NCI-H345 treated with DMSO at 0.1 percent for 48 hours (cell line): ENCODE data around the gene RPL37.
A peak's percentile ranks its signal among the peaks of the same experiment; 100 is the strongest.
"Not testable (repeated sequence)": the region's sequence is repeated elsewhere in the genome, so short reads cannot be mapped to it uniquely, and the experiment has no call there.

Experiments
- DNase-seq: peaks from one replicate; lab custom pipeline; 2025; ENCODE audit not compliant: unreplicated experiment; lab: John Stamatoyannopoulos, UW

Gene RPL37

DNA sequence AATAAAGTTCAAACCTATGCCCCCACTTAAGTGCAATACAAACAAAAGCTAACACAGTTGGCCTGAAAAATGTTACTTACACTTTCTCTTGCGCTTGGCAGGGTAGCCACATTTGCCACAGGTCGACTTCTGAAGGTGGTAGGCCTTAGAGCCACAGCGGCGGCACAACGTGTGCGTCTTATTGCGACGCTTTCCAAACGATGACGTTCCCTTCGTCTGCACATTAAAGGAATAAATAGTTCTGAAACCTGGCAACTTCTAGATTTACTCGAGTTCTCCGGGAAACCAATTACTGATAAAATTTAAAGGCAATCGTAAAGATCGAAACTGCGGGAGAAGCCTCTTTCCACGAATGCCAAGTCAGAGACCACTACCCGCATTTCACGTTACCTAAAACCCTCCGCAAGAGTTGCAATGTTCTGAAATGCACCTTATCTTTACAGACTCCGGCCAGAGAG lies 602 bp downstream of the RPL37 start:
- DNase-seq: no peak

DNA sequence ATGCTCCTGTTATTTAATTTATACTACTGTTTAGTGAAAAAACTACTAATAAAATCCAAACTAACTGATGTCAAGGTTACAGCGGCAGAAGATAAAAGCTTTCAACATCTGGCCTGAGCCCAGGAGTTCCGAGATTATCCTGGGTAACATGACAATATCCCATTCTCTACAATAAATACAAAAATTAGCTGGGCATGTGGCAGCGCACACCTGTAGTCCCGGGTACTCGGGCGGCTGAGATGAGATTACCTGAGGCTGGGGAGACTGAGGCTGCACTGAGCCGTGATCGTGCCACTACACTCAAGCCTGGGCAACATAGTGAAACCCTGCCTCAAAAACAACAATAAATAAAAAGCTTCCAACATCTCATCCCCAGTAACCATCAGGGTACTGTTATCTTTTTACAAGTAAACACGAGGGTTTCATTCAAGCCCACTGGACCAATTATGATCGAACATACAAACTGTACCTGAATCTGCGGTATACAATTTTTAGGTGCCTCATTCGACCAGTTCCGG lies 1.3 kb downstream of the RPL37 start:
- DNase-seq: no peak

DNA sequence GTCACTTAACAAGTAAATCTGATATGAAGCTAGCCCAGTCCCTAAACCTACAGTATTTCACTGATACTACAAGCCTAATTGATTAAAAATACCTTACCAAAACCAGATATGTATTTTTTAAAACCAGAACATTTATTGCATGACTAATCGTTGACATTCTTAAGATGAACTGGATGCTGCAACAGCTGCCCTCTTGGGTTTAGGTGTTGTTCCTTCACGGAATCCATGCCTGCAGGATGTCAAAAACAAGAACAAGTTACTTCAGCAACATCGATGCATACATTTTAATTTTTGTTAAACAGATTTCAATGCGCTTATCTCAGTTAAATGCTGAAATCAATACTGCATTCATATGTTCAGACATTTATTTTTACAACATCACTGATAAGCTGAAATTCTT lies 2.7 kb downstream of the RPL37 start:
- DNase-seq: no peak

DNA sequence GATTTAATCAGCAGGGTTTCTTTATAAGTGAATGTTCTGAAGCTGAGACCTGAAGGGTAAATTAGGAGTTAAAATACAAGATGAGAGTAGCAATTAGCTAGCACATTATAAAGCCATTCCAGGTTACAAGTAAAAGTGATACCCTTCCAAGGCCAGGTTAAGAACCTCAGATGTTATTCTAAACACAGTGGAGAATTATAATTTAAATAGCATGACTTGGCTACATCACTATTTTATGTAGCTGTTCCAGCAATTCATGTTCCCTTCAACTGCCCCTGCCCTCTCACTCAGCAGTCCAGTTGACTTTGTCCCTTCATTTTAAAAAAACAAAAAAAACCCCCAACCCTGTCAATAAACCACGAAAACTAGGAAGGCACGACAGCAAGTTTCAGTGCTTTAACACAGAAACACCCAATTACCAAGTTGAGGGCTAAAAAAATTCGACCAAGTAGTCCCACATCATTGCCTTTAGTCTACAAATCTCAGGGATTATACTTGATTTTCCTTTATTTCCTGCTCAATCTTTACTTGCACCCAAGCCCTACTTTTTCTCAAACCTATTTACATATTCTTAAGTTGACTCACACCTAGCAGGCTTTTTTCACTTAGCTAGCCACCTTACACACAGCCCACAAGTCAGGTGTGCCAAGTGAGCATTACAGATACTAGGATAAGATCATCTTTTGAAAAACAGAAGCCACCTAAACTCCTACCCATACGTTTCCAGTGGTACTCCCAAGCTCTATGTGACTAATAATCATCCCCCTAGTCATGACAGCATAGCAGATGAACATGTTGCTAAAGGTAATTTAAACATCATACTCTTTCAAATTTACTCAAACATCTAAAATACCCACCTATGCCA lies 3.4 kb downstream of the RPL37 start:
- DNase-seq: no peak

DNA sequence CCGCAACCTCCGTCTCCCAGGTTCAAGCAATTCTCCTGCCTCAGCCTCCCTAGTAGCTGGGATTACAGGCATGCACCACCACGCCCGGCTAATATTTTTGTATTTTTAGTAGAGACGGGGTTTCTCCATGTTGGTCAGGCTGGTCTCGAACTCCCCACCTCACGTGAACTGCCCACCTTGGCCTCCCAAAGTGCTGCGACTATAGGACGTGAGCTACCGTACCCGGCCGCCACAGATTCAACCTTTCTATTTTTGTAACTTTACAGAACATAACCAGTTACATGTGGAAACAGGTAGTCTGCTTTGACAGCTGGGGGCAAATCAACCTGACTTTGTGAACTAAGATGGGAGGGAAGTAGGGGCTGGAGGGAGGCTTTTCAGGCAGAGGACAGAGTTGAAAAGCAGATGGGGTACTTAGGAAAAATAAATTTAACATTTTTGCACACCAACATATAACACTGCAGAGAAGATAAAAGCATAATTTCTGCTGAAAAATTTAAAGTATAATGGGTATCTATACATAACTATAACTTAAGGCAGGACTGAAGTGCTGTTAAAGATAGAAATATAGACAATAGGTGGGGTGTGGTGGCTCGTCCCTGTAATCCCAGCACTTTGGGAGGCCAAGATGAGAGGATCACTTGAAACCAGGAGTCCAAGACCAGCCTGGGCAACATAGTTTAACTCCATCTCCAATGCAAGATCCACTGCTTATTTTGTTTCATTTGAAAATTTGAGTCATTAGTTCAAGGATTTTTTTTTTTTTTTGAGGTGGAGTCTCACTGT lies 5.1 kb downstream of the RPL37 start:
- no peak for DNase-seq

DNA sequence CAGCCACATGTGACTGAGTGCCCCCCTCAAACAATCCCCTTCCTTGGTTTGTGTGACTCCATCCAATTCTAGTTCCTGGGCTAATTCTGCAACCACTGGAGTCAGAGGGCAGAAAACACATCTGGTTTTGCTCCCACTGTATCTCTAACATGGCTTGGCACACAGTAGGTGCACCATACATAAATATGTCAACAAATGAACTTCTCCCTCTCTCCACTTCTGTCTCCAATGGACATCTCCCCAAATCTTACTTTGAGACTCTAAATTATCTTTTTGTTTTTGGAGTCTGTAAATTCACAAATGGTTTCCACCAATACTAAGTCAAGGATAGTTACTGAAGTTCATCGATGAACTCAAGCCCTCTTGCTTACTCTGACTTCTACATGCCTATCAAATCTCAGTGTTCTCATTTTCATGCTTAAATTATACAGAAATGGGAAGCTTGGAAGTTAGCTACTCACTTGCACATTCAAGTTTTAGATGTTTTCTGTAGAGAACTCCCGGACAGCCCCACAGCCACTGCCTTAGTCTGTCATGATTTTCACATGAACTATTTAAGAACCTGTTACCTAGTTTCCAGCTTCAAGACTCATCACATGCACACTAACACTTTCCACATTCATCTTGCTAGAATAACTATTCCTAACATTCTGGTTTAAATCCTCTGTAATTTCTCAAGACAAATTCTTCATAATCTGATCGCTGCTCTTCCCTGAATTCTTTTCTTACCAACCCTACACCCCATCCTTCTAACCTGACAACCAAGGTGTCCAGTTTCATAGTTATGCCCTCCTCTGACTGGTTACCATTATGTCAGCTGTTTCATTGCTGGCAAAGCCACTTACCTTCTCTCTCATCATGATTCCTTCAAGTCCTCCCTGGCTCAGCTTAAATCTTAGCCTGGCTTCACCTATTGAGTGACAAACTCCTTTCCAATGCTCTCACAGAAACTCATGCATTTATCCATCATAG lies 6.0 kb downstream of the RPL37 start:
- no peak for DNase-seq

DNA sequence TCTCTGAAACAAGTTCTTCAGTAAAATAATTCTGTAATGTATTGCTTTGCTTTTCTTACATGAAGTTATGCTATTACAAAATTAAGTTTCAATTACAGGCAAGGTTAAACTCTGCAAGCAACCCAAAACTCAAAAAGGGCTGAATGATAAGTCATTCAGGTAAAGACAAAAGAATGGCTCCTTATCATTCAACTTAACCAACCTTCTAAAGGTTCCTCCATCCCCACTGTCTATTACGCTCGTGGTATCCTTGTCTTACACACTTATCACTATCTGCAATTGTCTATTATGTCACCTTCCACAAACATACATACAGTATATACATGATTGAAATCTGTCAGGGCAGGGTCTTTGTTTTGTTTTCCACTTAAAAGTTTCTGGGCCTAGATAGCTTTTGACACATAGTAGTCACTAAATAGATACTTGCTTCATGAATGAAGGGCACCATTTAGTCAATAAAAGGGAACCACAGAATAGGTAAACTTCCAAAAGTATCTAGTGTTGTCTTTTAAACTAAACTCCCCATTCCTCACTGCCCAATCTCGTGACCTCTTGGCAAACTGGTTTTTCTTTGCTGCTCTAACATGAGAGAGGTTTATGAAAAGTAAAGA lies 6.9 kb downstream of the RPL37 start:
- DNase-seq: no peak

DNA sequence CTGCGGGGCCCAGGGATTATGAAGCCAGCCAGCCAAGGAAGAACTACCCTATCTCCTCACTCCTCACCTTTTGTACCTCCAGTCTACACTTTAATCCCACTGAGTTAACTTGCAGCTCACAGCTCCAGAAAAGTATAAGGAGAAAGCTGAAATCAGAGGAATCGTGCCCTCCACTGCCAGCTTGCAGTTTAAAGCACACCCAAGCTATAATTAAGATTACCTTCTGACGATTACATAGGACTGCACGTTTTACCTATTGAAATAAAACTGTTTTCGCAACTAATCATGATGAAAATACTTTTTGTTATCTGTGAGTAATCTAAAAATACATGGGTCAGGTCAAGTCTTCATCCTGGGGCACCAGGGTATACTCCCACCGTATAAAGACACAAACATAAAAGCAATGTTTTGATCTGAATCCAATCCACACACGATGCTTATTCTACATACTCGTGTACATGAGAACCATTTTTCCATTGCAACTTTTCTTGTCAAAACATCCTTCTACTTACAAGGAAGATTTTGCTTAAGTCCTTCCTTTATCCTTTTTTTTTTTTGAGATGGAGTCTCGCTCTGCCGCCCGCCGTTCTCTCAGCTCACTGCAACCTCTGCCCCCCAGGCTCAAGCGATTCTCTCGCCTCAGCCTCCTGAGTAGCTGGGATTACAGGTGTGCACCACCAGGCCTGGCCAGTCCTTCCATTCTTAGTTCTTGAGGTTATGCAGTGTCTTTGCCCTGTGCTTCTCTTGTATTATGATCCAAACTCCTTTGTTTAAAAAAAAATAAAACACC lies 7.6 kb downstream of the RPL37 start:
- no peak for DNase-seq

DNA sequence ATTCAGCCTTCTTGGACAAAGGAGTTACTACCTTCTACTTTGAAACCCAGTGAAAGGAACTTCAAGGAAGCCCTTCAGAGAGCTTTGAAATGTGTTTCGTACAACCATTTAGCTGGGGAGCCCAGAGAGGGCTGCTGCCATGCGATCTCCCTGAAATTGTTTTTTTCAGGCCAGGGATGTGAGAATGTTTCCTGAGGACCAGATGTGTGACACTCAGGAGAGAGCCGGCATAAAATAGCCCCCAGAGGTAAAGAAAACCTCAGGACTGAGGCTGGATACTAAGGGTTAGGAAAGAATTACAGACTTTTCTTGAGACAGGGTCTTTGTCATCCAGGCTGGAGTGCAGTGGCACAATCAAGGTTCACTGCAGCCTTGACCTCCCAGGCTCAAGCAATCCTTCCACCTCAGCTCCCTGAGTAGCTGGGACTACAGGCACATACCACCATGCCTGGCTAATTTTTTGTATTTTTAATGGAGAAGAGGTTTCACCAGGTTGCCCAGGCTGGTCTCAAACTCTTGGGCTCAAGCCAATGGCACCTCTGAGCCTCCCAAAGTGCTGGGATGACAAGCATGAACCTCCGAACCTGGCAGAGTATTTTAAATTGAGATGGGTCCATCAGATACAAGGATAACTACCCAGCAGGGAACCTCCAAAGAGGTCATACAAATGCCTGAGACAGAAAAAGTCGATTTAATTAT lies 8.4 kb downstream of the RPL37 start:
- no peak for DNase-seq

DNA sequence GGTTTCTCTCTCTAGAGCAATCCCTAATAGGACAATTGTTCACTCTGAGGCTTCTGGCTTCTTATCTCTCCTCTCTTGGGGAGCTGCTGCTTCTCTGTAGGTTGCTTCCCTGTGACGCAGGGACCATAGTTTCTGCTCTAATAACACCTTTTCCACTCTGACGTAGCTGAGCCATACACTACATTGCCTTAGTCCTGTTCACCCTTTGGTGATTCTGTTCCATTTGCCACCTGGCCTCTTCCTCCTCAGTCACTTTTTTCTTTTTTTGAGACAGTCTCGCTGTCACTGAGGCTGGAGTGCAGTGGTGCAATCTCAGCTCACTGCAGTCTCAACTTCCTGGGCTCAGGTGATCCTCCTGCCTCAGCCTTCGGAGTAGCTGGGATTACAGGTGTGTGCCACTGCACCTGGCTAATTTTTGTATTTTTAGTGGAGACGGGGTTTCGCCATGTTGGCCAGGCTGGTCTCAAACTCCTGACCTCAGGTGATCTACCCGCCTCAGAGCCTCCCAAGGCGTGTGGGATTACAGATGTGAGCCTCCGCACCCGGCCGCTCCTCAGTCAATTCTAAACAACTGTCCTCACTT lies 9.5 kb downstream of the RPL37 start:
- not testable (repeated sequence) for DNase-seq

DNA sequence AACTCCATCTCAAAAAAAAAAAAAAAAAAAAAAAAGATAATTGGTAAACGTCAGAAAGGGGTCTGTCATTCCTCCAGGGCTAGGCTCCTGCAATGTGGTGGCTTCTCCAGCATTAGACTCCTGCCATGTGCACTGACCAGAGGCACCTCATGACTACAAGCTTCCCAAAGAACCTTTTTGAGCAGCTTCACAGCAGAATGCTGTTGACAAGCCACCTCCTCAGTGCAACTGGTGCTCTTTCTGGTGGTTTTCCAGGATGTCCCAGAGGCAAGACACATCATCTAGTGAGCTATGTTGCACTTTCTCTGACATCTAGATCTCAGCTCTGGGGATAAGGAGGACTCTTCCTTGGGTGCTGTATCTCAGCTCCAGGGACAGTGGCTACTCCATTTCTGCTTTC lies 11.6 kb downstream of the RPL37 start:
- DNase-seq: no peak

DNA sequence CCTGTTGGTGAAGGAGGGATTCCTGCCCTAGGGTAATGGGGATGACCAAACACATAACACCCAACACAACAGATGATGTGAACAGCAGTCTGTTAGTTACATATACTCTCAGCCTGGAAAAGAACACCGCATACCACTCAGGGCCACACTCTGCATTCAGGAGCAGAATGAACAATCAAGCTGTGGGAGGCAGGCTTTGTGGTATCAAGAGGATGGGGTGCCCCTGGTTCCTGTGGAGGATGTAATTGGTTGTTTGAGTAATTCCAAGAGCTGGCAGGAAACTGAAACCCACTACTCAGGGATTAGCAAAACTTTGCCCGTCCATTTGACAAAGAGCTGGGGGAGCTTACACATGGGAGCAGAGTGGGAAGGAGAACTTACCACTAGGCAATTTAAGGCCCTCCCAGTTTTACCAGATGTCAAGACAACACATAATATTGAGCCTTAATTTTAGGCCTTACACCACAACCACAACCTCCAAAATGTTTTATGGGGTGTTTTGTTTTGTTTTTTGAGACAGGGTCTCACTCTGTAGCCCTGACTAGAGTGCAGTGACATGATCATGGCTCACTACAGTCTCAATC lies 21.2 kb downstream of the RPL37 start:
- DNase-seq: no peak

DNA sequence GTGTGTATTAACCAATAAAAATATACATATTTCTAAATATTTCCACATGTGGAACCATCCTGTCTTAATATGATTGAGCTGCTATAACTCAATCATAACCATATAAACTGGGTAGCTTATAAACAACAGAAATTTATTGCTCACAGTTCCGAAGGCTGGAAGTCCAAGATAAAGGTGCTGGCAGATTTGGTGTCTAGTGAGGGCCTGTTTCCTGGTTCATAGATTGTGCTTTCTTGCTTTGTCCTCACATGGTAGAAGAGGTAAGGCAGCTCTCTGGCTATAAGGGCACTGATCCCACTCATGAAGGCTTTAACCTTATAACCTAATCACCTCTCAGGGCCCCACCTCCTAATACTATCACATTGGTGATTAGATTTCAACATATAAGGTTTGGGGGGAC lies 22.9 kb downstream of the RPL37 start:
- DNase-seq: no peak

DNA sequence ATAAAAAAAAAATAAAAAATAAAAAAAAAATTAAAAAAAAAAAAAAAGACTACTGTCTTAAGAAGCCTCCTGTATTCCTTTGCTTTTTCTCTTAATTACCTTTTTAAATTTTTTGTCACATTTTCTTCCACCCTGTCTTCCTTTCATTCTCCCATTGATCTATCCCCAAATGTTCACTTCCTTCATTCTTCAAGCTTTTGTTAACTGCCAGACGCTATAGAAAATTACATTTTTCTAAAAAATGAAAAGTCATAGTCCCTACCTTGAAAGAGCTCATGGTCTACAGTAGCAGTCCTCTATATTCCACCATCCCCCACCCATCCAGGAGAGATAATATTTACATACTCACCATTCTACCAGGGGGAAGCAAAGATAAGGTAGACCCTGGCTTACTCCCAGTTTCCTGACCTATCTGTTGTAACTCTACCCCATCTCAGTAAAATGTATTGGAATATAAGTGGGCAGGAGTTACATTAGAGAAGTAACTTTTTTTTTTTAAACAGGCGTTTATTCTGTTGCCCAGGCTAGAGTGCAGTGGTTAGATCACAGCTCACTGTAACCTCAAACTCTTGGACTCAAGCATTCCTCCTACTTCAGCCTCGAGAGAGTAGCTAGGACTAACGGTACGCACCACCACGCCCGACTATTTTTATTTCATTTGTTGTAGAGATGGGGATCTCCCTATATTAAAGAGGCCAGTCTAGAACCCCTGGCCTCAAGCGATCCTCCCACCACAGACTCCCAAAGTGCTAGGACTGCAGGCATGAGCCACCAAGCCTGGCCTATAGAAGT lies 33.1 kb downstream of the RPL37 start:
- no peak for DNase-seq

DNA sequence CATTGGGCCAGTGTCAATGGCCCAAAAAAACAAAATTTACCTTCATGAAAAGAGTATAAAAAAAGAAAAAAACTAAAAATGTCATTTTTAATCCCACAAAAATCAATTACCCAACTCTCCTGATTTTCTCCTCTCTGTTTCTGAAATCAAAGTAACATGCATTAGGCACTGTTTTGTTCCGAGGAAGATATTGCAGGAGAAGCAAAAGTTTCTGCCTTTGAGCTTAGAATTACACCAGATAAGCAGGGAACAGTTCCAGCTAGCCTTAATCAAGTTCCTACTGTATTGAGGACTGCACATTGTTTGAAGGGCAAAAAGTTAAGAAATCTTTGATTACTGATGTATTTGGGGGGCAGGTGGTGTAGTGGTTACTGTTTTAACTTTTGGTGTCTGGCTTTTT lies 35.8 kb downstream of the RPL37 start:
- DNase-seq: no peak

DNA sequence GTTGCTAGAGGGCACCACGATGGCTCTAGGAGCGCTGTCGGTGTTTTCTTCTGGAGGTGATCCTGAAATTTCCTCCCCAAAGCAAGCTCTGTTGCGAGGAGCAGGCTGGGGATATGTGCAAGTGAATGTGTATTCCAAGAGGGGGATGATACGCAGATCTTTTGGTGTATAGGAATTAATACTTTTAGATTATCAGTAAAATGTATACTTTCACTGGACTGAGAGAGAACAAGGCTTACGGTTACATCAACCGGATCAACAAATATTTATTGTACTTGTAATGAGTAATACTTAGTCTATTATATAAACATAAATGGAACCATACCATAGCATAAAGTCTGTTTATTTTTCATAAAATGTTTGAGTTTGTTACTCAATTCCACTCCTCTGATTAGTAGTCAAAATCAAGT lies 36.2 kb downstream of the RPL37 start:
- DNase-seq: no peak

DNA sequence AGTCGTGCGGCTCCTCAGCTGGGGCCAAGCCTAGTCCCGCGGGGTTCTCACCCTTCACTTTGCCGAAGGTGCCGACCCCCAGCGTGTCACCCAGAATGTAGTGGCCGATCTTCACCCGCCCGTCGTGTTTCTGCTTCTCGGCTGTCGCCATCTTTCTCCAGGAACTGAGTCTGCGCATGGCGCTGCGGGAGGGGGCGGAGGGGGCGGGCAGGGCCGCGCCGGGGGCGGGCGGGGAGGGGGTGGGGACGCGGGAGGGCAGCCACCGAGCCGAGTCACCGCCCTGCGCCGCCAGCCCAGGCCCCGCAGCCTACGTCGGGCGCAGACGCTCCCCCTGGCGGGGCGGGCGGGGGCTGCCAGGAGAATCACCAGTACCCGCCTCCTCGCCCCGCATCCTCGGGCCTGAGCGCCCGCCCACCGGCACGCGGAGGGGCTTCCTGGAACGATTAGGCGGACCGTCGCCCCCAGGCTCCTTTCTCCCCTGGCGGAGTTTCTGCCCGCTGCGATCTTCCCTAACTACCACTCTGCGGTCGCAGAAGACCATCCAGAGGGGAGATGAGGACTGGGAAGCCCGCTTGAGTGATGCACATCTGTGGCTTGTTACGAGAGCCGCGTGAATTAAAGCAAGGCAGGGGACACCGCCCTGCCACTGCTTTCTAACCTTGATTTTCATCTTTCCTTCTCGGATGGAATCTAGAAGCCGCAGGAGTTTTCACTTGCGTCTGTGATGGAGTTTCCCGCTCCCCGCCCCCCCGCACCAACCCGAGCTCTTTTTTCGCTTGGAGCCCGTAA lies 36.8 kb downstream of the RPL37 start, which contains the start of gene PRKAA1:
PRKAA1 (minus strand) TSS at position 363 of the 789 bp plus-strand sequence; CDS start at position 178, 185 bp downstream.
- peak; percentile 79 for DNase-seq
